Measurements from ENCODE around the gene ANO4.

The ANO4 gene

DNA sequence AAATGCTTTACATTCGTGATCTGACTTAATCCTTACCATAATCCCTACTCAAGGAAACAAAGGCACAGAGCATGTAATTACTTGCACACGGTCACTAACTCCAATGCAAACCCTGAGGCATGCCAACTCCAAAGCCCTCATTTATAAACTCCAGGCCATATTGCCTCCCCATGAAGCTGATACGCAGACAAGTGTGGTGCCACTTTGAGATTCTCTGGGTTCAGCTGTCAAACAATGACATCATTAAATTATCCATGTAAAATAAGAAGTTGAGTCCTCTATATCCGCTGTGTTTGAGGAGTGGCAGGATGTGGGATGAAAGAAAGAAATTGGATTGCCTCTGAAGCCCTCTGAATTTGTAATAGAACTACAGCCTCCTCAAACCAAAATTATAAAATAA, 62.8 kb downstream of the ANO4 start:
- DNase-seq (ENCODE audit: extremely low read depth, low read depth) = no peak
- TF ChIP-seq CTCF (IDR thresholded peaks at IDR 0.05; ENCODE audit: low read depth, low read length) = no peak

DNA sequence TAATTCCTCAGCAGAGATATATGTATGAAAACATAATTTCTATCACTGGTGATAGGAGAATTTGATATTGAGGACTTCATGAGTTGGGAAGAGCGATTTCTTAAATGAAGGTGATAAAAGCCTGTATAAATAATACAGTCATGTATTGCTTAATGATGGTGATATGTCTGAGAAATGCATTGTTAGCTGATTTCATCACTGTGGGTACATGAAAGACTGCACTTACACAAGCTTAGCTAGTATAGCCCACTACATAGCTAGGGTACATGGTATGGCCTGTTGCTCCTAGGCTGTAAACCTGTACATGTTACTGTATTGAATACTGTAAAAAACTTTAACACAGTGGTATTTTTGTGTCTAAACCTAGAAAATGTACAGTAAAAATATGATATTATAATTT, 63.4 kb downstream of the ANO4 start:
- TF ChIP-seq CTCF (IDR thresholded peaks at IDR 0.05; ENCODE audit: low read depth, low read length) = no peak
- DNase-seq (ENCODE audit: extremely low read depth, low read depth) = no peak

GRCh38 chr12:100858656-100859055, 64.1 kb downstream of the ANO4 start:
- no peak for TF ChIP-seq CTCF (IDR thresholded peaks at IDR 0.05; ENCODE audit: low read depth, low read length)
- no peak for DNase-seq (ENCODE audit: extremely low read depth, low read depth)

DNA sequence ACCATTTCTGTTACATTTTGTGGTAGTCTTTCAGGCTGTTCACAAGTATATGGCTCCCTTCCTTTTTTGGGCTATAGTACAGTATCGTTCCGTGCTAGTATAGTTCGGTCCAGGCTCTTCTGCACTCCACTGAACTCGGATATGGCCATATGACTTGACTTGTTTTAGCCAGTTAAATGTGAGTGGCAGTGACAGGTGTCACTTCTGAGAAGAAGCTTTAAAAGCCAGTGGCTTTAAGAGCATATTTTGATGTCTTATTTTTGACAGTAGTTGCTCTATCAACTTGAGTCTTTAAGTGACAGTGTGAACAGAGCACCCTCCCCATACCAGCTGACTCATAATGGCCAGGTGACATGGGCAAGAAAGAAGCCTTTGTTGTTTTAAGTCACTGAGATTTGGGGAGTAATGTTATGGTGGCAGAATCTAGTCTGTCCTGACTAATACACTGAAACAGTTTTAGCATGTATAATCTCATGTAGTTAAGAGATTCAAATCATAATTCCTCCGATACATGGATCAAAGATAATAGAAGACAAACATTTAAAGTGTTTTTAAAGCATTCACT, 64.6 kb downstream of the ANO4 start:
- no peak for TF ChIP-seq CTCF (IDR thresholded peaks at IDR 0.05; ENCODE audit: low read depth, low read length)
- no peak for DNase-seq (ENCODE audit: extremely low read depth, low read depth)

- no peak for TF ChIP-seq CTCF (IDR thresholded peaks at IDR 0.05; ENCODE audit: low read depth, low read length)
- DNase-seq (ENCODE audit: extremely low read depth, low read depth) = no peak
These were observed 66.0 kb downstream of the ANO4 start for GRCh38 chr12:100860611-100861010.

DNA sequence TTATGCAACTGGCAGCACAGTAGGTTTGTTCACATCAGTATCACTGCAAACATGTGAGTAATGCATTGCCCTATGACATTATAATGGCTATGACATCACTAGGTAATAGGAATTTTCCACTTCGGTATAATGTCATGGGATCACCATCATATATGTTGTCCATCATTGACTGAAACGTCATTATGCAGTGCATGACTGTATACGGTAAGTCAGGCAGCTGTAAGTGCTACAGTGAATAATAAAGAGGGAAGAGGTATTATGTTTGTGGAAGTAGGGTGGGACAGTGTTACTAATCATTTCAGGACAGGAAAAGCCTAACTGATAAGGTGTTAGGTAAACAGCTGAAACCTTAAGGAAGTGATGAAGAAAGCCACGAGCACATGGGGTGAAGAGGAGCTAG, 68.1 kb downstream of the ANO4 start:
- no peak for DNase-seq (ENCODE audit: extremely low read depth, low read depth)
- TF ChIP-seq CTCF (IDR thresholded peaks at IDR 0.05; ENCODE audit: low read depth, low read length) = no peak

- no peak for TF ChIP-seq CTCF (IDR thresholded peaks at IDR 0.05; ENCODE audit: low read depth, low read length)
- DNase-seq (ENCODE audit: extremely low read depth, low read depth) = no peak
These were observed 69.8 kb downstream of the ANO4 start for GRCh38 chr12:100864366-100864765.

All from AG09319 (cell line).